PC-9 (cell line): Measurements from ENCODE around the gene VPS13A.

Experiments
- EZH2 ChIP-seq: fragments of 200-600 bp; sonication (generic); IDR thresholded peaks from 2 replicates; pipeline ENCODE4 v1.8.0; 2017; ENCODE audit warnings: antibody characterized with exemption, low read depth
- TF ChIP-seq, protein P1 (sequence below): fragments of 200-600 bp; sonication (generic); conservative IDR thresholded peaks from 2 replicates; pipeline ENCODE4 v1.6.1; 2017; ENCODE audit warnings: mixed run types, antibody characterized with exemption, mild to moderate bottlenecking, moderate library complexity

DNA sequence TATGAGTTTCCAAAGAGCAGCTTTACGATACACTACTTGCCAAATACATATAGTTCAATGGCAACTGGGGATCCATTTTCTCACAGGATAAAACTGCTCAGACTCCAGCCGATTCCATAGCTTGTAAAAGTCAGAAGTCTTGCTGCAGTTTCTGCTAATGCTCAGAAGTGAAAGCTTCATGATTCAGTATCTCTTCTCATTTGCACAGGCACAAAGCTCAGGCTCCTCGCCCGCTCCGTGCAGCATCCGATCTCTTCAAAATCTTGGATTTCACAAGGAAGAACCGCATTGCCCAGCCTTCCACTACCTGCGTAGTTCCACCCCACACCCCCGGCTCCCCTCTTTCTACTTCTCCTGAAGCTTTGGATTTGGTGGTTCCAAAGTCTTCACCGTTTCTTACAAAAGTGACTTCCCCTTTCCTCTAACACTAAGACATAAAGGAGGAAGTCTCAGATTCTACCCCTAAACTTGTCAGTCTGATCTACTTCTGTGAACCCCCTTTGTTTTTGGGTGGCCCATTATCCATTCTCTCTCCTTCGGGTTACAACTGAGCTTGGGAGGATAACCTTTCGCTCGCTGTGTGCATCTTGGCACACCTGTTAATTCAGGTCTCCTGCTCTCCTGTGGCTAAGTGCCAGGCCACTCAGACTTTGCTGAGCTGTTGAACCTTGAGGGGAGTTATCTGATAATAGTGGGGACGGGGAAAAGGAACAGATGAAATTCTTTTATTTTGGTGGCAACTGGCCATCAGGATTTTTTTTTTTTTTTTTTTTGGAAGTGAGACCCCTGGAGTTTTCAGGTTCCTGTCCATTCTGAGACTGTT lies 276.7 kb downstream of the VPS13A start:
- no peak for TF ChIP-seq EZH2
- TF ChIP-seq, protein P1, sequence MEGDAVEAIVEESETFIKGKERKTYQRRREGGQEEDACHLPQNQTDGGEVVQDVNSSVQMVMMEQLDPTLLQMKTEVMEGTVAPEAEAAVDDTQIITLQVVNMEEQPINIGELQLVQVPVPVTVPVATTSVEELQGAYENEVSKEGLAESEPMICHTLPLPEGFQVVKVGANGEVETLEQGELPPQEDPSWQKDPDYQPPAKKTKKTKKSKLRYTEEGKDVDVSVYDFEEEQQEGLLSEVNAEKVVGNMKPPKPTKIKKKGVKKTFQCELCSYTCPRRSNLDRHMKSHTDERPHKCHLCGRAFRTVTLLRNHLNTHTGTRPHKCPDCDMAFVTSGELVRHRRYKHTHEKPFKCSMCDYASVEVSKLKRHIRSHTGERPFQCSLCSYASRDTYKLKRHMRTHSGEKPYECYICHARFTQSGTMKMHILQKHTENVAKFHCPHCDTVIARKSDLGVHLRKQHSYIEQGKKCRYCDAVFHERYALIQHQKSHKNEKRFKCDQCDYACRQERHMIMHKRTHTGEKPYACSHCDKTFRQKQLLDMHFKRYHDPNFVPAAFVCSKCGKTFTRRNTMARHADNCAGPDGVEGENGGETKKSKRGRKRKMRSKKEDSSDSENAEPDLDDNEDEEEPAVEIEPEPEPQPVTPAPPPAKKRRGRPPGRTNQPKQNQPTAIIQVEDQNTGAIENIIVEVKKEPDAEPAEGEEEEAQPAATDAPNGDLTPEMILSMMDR: no peak
